ENCODE measurements around the gene APBA2.

Gene APBA2

DNA sequence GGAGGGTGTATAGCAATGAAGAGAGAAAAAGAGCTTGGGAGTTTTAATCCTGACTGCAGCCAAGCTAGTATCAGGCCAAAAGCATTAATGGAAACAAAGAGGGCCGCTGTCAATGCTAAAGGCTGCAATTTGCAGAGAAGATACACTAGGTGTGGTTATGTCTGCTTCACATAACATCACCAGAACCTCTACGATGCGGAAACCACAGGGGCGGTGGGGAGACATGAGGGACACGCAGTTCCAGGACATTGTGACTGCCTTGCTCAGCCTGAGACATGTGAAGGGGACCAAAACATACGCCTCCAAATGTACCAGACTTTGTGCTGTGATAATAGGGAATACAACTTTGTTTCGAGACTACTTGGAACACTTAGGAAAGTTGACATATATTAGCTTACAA is 88.4 kb downstream of the APBA2 start:
- H3K4me3 ChIP-seq (ENCODE audit: low read depth, low read length), result no peak overlapping the region
- TF ChIP-seq, protein P1, sequence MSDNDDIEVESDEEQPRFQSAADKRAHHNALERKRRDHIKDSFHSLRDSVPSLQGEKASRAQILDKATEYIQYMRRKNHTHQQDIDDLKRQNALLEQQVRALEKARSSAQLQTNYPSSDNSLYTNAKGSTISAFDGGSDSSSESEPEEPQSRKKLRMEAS (IDR thresholded peaks at IDR 0.05; ENCODE audit: low read depth, low read length), result no peak
- TF ChIP-seq, protein P2, sequence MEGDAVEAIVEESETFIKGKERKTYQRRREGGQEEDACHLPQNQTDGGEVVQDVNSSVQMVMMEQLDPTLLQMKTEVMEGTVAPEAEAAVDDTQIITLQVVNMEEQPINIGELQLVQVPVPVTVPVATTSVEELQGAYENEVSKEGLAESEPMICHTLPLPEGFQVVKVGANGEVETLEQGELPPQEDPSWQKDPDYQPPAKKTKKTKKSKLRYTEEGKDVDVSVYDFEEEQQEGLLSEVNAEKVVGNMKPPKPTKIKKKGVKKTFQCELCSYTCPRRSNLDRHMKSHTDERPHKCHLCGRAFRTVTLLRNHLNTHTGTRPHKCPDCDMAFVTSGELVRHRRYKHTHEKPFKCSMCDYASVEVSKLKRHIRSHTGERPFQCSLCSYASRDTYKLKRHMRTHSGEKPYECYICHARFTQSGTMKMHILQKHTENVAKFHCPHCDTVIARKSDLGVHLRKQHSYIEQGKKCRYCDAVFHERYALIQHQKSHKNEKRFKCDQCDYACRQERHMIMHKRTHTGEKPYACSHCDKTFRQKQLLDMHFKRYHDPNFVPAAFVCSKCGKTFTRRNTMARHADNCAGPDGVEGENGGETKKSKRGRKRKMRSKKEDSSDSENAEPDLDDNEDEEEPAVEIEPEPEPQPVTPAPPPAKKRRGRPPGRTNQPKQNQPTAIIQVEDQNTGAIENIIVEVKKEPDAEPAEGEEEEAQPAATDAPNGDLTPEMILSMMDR (IDR thresholded peaks at IDR 0.05; ENCODE audit: low read depth, low read length), result no peak
- no peak for TF ChIP-seq MYC (IDR thresholded peaks at IDR 0.05; ENCODE audit: low read depth, low read length)
- no peak for TF ChIP-seq POLR2A (IDR thresholded peaks at IDR 0.05; ENCODE audit: extremely low read depth, insufficient read length)
- no peak for DNase-seq (ENCODE audit: low read depth)

DNA sequence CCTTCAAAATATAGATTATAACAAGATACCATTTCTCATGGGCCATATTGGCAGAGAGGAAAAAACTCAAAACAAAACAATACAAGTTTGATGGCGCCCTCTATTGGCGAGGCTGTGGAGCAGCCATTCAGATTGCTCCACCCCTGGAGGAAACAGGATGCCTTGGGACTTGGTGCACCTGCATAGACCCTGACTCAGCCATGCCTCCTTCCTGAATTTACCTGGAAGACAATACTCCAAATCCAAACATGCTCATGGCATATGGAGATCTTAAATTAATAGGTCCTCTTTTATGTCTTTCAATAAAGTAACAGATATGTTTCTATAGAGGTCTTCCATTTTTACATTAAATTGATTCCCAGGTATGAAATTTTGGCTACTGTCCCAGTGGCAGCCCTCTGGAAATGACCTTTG is 90.0 kb downstream of the APBA2 start:
- H3K4me3 ChIP-seq (ENCODE audit: low read depth, low read length), result no peak overlapping the region
- DNase-seq (ENCODE audit: low read depth), result peak; percentile 68
- TF ChIP-seq, protein P2 (IDR thresholded peaks at IDR 0.05; ENCODE audit: low read depth, low read length), result peak; percentile 83
- TF ChIP-seq POLR2A (IDR thresholded peaks at IDR 0.05; ENCODE audit: extremely low read depth, insufficient read length), result no peak

DNA sequence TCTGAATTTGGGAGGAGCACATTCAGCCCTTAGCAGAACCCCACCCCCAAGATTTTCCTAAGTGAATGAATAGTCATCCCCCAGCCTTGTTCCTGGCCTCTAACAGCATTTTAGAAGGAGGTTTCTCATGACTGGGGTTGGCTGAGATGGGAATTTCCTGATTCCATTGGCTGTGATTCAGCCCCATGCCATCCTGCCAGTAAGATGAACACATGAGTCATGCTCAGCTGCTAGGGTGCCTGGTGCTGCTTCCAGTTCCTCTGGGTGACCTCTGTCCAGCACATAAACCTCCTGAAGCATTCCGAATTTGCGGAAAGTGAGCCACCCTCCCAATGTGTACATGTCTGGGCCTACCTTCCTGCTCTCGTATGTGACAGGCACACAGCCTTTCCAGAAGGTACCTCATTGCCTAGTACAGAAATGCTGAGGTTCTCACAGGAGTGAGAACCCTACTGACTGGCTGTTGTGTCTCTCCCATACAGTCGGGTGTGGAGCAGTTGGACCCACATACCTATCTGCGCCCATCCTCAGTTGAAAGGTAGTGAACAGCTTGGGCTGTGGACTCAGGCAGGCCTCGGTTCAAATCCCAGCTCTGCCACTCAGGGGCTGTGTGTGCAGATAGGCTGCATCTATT is 91.7 kb downstream of the APBA2 start:
- no peak for DNase-seq (ENCODE audit: low read depth)
- TF ChIP-seq, protein P2 (IDR thresholded peaks at IDR 0.05; ENCODE audit: low read depth, low read length), result no peak
- TF ChIP-seq, protein P1 (IDR thresholded peaks at IDR 0.05; ENCODE audit: low read depth, low read length), result no peak
- TF ChIP-seq MYC (IDR thresholded peaks at IDR 0.05; ENCODE audit: low read depth, low read length) (no peak), POLR2A (IDR thresholded peaks at IDR 0.05; ENCODE audit: extremely low read depth, insufficient read length) (no peak)
- H3K4me3 ChIP-seq (ENCODE audit: low read depth, low read length), result no peak overlapping the region

DNA sequence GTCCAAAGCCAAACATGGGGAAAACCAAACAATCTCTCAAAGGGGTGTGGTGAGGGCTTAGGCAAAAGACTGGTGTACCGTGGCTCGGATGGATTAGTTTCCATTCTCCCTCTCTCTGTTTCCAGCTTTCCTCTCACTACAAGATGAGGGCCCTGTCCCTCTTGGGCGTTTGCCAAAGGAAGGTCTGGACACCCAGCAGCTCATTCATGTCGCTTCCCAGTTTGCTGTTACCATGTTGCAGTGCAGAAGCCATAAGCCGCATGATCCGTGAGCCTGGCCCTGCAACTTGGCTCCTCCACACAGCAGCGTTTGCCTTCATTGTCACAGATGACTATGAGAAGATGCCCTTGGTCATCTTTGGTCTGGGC is 92.2 kb downstream of the APBA2 start:
- TF ChIP-seq MYC (IDR thresholded peaks at IDR 0.05; ENCODE audit: low read depth, low read length) (no peak), POLR2A (IDR thresholded peaks at IDR 0.05; ENCODE audit: extremely low read depth, insufficient read length) (no peak)
- TF ChIP-seq, protein P1 (IDR thresholded peaks at IDR 0.05; ENCODE audit: low read depth, low read length), result no peak
- TF ChIP-seq, protein P2 (IDR thresholded peaks at IDR 0.05; ENCODE audit: low read depth, low read length), result no peak
- no peak overlapping the region for H3K4me3 ChIP-seq (ENCODE audit: low read depth, low read length)
- DNase-seq (ENCODE audit: low read depth), result no peak

DNA sequence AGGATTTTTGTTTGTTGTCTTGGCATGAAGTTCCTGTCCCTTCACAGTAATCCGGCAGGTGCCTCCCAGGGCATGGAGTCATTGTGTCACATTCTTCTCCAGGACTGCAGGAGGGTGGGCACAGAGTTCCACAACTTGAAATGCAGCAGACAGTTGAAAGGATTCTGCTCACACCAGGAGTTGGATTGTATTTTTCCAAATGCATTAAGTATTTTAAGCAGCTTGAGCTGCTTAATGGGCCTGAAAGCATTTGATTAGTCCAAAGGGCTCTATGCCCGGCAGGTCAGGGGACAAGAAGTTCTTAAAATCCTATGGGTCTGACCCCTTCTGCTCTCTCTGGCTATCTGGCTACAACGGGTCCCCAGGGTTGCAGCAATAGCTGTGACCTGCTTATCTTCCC is 92.9 kb downstream of the APBA2 start:
- no peak for DNase-seq (ENCODE audit: low read depth)
- TF ChIP-seq, protein P2 (IDR thresholded peaks at IDR 0.05; ENCODE audit: low read depth, low read length), result no peak
- TF ChIP-seq, protein P1 (IDR thresholded peaks at IDR 0.05; ENCODE audit: low read depth, low read length), result no peak
- TF ChIP-seq POLR2A (IDR thresholded peaks at IDR 0.05; ENCODE audit: extremely low read depth, insufficient read length) (no peak), MYC (IDR thresholded peaks at IDR 0.05; ENCODE audit: low read depth, low read length) (no peak)
- H3K4me3 ChIP-seq (ENCODE audit: low read depth, low read length), result no peak overlapping the region

Measured in NB4 (cell line).